ENCODE measurements around the gene MYRIP.
"Not testable (repeated sequence)": the region's sequence is repeated elsewhere in the genome, so short reads cannot be mapped to it uniquely, and the experiment has no call there.

MYRIP gene

DNA sequence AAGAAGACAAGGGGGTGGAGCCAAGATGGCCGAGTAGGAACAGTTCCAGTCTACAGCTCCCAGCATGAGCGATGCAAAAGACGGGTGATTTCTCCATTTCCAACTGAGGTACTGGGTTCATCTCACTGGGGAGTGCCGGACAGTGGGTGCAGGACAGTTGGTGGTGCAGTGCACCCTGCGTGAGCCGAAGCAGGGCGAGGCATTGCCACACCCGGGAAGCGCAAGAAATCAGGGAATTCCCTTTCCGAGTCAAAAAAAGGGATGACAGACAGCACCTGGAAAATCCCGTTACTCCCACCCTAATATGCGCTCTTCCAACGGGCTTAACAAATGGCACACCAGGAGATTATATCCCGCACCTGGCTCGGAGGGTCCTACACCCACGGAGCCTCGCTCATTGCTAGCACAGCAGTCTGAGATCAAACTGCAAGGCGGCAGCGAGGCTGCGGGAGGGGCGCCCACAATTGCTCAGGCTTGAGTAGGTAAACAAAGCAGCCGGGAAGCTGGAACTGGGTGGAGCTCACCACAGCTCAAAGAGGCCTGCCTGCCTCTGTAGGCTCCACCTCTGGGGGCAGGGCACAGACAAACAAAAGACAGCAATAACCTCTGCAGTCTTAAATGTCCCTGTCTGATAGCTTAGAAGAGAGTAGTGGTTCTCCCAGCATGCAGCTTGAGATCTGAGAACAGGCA lies 324.6 kb downstream of the MYRIP start:
- not testable (repeated sequence) for DNase-seq

DNA sequence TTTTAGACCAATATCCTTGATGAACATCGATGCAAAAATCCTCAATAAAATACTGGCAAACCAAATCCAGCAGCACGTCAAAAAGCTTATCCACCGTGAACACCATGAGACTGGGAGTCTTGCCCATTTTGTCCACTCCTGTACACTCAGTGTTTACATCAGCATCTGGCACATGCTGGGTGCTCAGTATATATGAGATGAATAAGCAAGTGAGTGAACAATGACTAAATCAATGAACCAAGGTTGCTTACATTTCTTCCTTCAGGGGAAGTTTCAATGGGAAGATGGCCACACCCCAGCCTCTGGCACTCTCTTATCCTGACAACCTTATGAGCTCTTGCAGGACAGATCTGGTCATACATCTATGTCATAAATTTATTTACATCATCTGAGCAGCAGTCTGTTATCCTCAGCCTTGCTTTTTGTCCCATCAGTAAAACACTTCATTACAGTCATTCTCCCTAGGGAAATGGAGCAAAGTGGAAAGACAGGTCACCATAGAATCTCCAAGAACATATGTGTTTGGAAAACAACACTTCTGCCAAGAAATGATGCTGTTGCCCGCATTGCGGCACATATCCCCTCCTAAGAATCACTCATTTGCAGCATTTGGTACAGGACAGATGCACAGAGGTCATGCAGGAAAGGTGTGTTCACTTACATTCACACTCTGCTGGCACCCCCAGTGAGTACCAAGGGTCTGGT lies 328.3 kb downstream of the MYRIP start:
- DNase-seq: no peak

DNA sequence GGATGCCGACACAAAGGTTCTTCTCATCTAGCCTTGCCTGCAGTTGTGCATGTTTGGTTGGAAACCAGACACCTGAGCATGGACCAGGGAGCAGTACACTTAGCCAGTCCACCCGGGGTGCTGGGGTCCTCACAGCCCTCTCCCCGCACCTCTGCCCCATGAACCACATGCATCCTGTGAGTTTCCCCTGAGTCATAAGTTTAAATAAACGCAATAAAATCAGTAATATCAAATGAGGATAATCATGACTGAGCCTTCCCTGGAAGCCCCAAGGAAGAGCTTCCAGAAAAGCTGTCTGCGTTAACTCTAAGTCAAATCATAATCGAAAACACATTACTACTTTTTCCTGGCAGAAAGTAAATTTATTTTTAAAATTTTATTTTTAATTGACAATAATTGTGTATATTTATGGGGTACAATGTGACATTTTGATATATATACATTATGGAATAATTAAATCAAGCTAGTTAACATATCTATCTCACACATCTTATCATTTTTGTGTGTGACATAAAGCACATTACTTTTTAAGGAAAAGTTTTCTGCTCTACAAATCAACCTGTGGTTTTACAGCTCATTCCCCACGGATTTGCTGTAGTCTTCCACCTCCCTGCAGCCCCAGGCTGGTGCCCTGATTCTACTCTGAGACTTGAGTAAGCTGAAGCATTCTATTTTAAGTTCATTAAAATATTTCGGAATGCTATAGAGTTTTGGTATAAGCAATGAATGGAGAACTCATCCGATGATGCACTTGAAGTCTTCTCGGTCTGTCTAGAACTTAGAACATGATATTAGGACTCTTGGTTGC lies 334.1 kb downstream of the MYRIP start:
- DNase-seq: no peak

DNA sequence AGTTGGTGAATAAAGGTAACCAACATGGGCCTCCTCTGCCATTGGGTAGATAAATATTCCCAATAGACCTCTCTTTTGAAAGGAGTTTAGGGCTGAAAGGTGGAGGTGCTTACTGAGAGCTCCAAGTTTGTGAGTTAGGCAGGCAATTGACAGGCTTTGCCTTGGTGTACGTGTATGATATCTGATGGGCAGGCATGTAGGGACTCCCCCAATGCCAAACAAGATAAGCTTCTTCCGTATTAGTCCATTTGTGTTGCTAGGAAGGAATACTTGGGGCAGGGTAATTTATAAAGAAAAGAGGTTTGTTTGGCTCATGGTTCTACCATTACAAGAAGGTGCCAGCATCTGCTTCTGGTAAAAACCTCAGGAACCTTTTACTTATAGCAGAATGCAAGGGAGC lies 339.4 kb downstream of the MYRIP start:
- DNase-seq: no peak

DNA sequence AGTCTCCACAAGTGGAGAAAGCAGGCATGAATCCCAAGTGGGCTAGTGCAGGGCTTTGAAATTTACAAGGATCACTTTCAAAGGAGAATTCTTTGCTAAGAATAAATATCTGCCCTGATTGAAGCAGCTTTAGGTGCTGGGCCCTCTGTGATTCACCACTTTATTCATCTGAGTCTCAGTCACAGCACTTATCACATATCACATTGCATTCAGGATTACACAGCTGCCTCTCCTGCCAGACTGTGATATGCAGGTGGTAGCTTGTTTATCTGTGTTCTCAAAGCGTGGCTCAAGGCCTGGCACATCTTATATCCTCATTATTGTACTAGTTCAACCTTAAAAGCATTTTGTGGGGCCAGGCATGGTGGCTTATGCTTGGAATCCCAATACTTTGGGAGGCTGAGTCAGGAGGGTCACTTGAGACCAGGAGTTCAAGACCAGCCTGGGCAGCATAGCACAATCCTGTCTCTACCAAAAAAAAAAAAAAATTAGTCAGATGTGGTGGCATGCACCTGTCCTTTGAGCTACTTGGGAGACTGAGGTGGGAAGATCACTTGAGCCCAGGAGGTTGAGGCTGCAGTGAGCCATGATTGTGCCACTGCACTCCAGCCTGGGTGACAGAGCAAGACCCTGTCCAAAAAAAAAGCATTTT lies 343.2 kb downstream of the MYRIP start:
- no peak for DNase-seq

DNA sequence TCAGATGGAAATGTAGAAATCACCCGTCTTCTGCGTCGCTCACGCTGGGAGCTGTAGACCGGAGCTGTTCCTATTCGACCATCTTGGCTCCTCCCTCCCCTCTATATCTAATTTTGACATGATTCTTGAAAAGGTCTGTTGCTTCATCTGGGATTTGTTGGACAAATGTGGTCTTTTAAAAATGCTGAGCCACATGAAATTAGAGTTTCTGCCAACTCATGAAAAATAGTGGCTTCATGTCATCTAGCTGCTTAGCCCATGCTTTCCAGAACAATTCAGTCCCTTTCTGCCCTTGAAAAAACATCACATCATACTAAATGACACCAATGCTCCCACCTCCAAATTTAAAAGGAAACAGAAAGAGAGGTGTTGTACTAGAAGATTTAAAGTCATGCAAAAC lies 351.5 kb downstream of the MYRIP start:
- DNase-seq: no peak

DNA sequence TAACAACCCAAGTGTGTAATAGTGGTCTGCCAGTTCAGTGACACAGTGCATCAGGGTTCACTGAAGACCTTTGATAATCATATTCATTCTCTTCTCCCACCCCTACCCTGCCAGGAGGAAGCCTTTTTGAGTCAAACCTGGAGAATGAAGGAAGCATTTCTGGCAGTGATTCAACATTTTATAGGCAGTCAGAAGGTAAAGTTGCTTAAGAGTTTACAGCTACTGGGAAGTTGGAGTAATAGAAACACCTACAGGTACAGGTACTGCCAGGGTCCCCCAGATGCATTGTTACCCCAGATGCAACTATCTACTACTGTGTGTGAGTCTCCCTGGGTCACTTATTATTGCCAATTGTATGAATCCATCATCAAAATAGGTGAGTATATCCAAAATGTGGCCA lies 353.2 kb downstream of the MYRIP start:
- no peak for DNase-seq

DNA sequence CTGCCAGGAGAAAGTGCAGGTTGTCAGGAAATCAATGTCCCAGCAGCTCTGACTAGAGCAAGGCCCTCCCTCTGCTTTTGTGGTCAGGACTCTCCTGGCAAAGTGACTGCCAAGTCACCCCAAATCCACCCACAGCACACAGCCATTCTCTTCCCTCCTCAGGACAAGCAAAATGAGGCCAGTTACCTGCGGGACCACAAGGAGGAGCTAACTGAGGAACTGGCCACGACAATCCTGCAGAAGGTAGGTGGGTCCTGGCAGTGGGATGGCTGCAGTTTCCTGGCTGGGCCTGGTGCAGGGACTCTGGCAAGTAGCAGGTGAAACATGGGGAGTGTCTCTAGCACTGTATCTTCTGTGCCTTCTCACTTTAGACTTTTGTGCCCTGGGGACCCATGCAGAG lies 357.6 kb downstream of the MYRIP start:
- DNase-seq: no peak

DNA sequence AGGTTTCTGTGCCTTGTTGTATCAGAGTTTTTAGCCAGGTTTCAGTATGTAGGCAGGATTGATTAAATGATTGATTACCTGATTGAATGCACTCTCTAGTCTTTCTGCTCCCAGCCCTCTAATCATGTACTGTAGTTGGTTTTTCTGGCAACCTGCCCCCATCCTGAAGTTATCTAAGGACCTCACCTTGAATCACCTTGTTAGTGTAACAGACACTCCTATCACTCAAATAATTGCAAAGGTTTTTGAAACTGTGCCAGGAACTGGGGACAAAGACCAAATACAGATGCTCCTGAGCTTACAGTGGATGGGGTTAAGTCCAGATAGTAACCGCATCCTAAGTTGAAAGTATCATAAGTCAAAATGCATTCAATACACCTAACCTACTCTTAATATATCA lies 358.5 kb downstream of the MYRIP start:
- DNase-seq: no peak

DNA sequence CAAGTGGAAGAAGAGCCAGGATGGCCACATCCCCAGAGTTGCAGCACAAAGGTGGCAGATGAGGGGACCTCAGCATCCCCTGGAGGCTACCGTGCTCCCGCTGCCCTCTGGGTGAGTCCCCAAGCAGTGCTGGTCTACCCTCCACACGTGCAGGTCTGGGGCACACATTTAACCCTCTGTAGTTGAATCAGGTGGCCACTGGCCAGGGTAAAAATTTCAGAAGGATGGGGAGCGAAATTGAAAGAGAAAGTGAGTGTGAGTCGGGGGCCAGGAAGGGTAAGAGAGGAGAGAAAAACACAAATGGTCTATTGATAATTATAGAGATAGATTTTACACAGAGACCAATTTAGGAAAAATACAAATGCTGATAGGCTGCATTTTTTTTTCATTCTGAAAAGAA lies 360.6 kb downstream of the MYRIP start:
- DNase-seq: no peak

DNA sequence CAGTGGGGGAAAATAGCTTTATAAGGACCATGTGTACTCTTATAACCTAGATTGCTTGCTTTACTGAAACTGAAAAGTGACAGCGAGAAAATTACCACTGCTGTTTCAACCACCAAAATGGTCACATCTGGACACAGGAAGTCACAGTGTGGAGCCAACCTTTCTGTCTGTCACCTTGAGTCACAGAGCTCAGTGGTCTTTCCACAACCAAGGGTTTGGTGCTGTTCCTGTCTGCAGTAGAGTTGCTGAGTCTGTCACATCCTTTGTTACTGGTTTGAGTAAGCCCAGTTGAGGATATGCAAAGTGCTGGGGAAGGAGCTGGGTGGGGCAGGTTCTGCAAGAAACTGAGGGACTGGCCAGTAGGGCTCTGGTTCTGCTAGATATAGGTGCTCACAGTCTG lies 361.0 kb downstream of the MYRIP start:
- DNase-seq: no peak

DNA sequence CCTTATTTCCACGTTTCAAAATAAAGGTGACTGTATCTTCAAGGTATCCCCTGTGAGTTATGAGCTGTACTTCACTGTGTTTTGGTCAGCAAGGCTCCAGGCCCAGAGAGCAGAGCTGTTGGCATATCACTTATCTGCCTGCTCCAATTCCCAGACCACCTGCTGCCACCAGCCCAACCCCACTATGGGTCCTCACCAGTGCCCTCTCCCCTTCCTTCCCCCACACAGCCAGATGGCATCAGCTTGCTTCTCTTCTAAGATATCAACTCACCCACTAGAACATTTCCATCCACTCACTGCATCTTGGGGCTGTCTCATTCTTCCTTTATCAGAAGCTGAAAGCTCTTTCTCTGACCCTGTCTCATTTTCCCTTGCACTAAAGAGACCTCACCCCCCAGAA lies 363.2 kb downstream of the MYRIP start:
- DNase-seq: no peak

DNA sequence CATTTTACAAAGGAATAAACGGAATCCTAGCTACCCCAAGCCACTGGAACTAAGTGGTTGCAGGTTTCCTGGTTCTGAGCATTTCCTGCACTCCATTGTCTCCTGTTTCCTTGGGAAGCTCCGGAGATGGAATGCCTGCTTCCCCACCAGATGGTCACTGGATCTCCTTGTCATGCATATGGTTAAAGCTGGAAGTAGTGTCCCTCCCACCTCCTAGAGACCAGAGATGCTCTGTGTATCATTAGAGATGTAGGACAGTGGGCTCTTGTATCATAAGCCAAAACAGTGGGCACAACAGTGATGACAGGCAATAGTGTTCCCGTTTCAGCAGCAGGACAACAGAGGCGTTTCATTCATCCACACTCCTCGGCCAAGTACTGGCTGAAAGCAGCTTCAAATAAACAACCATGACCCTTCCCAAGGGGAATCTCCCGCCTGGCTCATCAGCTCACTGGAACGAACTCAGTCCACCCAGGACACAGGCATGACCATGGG lies 363.9 kb downstream of the MYRIP start:
- peak; percentile 60 for DNase-seq

DNA sequence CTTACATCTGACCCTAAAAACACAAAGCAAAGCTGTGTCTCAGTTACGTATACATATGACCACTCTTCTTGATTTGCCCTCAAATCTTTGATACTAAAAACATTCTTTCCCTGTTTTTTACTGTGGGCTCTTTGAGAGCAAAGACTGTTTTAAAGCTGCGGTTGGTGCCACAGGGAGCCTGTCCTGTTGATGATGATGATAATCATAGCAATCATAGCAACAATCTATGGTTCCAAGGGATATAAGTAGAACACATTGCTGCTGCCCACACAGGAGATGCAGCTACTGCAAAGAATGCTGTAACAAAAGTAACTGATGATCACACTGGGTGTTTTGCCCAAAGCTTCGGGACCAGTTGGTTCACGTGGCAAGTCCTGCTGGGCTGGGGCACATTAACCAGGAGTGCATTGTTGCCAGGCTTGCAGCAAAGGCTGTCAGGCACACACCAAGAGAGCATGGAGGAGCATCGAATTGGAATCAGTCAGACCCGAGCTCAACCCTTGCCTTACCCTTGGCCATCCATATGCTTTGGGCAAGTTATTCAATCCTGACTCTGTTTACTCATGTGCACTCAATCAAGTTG lies 368.7 kb downstream of the MYRIP start:
- DNase-seq: no peak

DNA sequence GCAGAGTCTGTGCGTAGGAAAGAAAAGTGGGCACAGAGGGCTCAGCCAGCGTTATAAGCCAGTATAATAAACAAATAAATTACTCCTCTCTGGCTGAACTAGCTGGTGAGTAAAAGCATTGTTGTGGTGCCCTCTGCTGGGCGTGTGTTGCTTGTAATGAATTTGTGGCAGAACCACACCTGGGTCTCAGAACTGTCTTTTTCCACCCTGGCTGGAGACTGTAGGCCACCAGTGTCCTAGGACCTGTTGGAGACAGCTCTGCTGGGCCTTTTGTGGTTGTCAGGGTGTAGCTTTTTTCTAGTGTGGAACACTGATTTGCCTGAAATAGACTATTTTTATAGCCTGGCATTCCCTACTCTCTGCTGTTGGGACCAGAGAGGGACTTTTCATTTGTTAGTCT lies 369.6 kb downstream of the MYRIP start:
- DNase-seq: peak; percentile 63

DNA sequence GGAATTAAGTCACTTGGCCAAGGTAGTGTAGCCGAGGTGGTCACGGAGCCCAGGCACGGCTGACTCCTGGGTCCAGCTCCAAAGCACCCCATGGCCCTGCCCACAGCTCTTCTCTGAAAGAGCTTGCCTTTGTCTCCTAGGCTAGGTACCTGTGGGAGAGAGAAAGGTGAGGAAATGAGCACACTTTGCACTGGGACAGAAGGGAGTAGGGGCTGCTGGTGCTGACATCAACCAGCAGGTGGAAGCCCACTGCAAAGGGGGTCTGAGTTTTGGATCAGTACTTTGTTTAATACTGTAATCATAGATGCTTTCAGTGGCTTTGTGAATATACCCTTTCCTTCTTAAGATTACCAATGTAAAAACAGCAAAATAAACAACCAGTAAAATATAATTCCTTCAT lies 371.8 kb downstream of the MYRIP start:
- DNase-seq: no peak

DNA sequence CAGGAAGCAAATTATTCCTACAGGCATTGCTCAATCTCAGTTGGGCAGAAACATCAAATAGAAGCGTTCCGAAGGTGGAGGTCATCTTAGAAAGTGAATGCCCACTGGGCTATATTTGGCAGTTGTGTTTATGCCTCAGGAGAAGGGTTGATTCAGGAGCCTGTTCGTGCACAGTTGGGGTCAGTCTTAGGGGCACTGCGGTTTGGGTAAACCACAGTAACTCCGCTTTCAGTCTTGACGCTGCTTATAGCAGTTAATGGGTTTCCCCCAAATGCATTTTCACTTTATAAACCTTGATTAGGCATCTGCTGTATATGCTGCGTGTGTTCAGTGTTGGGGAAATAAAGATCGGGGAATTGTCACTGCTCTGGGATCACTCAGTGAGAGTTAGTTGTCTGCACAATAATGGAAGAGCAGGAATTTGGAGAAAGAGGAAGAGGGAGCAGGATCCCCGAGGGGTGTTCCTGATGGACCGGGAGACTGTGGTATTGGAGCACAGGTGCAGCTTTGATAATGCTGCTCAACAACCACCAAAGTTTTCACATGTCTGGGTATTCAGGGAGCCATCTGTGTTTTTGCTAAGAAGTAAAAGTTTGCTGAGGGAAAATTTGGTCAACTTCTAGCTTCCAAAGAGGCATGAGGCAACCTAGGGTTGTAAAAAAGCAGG lies 375.8 kb downstream of the MYRIP start:
- no peak for DNase-seq

DNA sequence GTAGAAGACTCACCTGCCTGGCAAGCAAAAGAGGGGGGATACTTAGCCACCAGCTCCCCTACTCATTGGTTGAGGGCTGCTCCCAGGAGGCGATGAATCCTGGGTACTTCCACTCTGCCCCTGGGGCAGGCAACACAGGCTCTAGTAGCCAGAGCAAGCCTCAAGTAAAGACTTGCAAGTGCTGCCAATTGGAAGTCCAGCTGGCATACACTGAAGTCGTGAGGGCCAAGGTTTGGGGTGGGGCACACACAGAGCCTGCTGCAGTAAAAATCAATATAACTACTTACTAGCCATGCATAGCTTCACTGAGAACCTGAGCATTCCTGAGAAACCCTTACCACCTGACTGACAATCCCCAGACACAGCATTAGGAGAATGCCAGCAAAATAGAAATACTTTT lies 377.1 kb downstream of the MYRIP start:
- DNase-seq: no peak

DNA sequence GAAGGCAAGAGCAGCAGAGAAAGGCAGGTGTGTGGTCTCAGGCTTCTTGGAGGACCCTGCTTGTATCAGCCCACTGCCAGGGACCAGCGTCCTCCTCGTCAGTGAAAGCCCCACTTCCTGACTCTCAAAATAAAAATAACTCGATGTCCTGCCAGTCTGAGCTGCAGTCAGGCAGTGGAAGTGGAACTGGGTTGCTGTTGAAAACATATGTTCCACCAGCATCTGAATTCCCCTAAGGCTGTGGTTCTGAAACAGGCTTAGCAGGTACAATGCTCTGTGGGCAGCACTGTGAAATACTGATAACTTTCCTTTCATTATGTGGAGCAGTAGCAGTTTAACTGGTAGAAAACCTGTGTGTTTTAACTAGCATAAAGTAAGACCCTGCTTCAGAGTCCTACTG lies 378.5 kb downstream of the MYRIP start:
- no peak for DNase-seq

DNA sequence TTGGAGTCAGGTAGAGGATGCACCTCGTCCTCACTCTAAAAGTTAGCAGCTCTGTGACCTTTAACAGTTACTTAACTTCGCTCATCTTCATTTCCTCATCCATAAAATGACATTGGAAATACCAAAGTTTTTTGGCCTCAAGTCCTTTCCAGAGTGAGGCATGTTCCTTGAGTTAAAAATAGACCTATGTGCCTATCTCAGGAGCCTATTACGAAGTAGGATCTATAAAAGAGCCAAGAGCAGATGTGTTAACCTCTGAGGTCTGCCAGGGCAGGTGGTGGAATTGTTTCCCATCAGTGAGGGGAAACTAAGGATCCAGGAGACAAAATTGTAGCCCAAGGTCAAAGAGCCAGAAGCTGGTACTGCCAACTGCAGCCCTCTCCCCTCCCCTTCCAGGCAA lies 379.7 kb downstream of the MYRIP start:
- DNase-seq: no peak

DNA sequence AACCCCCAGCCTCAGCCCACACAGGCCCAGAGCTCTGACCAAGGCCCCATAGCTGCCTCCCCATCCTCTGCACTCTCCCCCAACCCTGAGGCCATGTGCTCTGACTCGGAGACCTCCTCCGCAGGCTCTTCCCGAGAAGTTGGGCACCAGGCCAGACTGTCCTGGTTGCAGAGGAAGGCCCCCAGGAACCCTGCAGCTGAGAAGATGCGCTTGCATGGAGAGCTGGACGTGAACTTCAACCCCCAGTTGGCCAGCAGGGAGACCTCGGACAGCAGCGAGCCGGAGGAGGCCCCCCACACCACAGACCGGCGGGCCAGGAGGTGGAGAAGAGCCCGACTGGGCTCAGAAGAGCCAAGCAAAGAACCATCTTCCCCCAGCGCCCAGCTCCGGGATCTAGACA lies 380.6 kb downstream of the MYRIP start:
- no peak for DNase-seq

DNA sequence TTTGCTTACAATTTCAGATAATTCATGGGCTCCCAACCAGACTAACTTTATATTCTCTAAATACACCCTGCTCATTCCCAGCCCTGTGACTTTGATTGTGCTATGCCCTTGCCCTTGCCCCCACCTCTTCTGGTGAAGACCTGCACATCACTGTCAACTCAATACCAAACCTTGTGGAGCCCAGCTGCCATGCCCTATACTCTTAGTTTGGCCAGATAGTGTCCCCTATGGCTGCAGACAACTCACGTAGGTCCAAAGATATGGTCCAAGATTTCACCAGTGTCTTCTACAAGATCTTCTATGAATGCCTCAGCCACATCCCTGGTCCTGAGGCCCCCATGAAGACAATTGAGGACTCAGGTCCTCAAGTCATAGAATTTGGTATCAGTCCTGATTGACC lies 381.8 kb downstream of the MYRIP start:
- no peak for DNase-seq
